Tibial nerve (tissue), 4 donors: Measurements from ENCODE around the gene CDHR4. TPM values are rescaled to one million over a fixed set of nuclear protein-coding genes. Genes with fewer than 3 reads are reported as not detected.

Experiments
- DNase-seq, 2 donors: peaks; one replicate each; pipeline ENCODE4 v3.0.0-alpha.2; 2019; ENCODE audit warnings: low spot score in 2 of 2
- H3K27ac ChIP-seq, 4 donors: fragments of 200-600 bp; sonication (generic) in 3 of 4; one replicate each; pipeline ENCODE4 v1.5.1; 2017 to 2019; ENCODE audit warnings: mild to moderate bottlenecking in 1 of 4
- H3K27me3 ChIP-seq, 2 donors: fragments of 200-600 bp; sonication (generic) in 1 of 2; one replicate each; pipeline versions ENCODE4 v1.5.1 to v1.6.0; 2017 to 2019
- H3K36me3 ChIP-seq, 3 donors: fragments of 200-600 bp; sonication (generic); one replicate each; pipeline ENCODE4 v1.5.1; 2018 to 2019
- H3K4me1 ChIP-seq, 4 donors: fragments of 200-600 bp; sonication (generic) in 3 of 4; one replicate each; pipeline ENCODE4 v1.5.1; 2017 to 2019
- H3K4me3 ChIP-seq, 4 donors: fragments of 200-600 bp; sonication (generic) in 3 of 4; one replicate each; pipeline ENCODE4 v1.5.1; 2017 to 2019; ENCODE audit warnings: mild to moderate bottlenecking in 1 of 4, moderate library complexity in 1 of 4
- H3K9me3 ChIP-seq, 4 donors: fragments of 200-600 bp; sonication (generic) in 3 of 4; one replicate each; pipeline ENCODE4 v1.5.1; 2017 to 2019
- CTCF ChIP-seq, 5 experiments: fragments of 200-600 bp in 3 of 5; fragments of 450-650 bp in 2 of 5; sonication (generic) in 3 of 5; IDR thresholded peaks; one replicate each; pipeline ENCODE4 v1.5.1; 2016 to 2019; ENCODE audit warnings: antibody characterized with exemption in 5 of 5, mild to moderate bottlenecking in 3 of 5, moderate library complexity in 2 of 5
- EP300 ChIP-seq, 2 donors: sonication (generic); formaldehyde crosslinking; IDR thresholded peaks; one replicate each; pipeline ENCODE4 v1.6.1; 2017; ENCODE audit warnings: antibody characterized with exemption in 2 of 2, mild to moderate bottlenecking in 1 of 2
- POLR2A ChIP-seq, 2 donors: fragments of 450-650 bp; IDR thresholded peaks; one replicate each; pipeline ENCODE4 v1.6.1; 2017; ENCODE audit warnings: antibody characterized with exemption in 2 of 2, mild to moderate bottlenecking in 2 of 2, moderate library complexity in 2 of 2
- WGBS, 2 donors: methylation state at CpG; one replicate each; pipeline ENCODE4 v1.1.5; 2018; 5-methylcytosine and 5-hydroxymethylcytosine counted together
- total RNA-seq, 4 donors: library from RNA; depleted of rRNA; stranded (reverse); fragments of >200 nt; gene quantifications; one replicate each; pipeline ENCODE4 v1.1.0, GENCODE V29; 2016

CDHR4 gene
- total RNA-seq, 4 donors from 2014 or later, result 1.3 to 1.4 TPM; not detected in 2

GRCh38 chr3:49802719-49803464 lies 3.2 kb upstream of the CDHR4 start, which contains the start of gene INKA1:
INKA1 (plus strand) TSS chr3:49803261; CDS start chr3:49803393, 132 bp downstream.
- peaks cover 0 to 3% (median 0%) of the 10 kb centered on the region in 3 donors for H3K36me3 ChIP-seq
- H3K27me3 ChIP-seq, result no peaks in the 10 kb centered on the region
- peak within 1 kb of the TSS; percentile 86 to 98 (median 92) for H3K27ac ChIP-seq
- DNase-seq, result peak; percentile 80 to 85
- H3K4me1 ChIP-seq, result peaks cover 0 to 66% (median 42%) of the 10 kb centered on the region in 4 donors
- peak within 1 kb of the TSS; percentile 71 to 96 (median 88) for H3K4me3 ChIP-seq
- H3K9me3 ChIP-seq, result no peaks in the 10 kb centered on the region
- 1% methylated on average over 41 to 48 of the region's 71 CpGs for WGBS, 2 donors
- TF ChIP-seq POLR2A (IDR thresholded peaks at IDR 0.05) (peak in 1 of 2 donors; percentile 78), EP300 (IDR thresholded peaks at IDR 0.05) (peak in 1 of 2 donors; percentile 55), CTCF (IDR thresholded peaks at IDR 0.05) (peak; percentile 90 to 96 (median 92))

GRCh38 chr3:49801160-49801559 lies 1.5 kb upstream of the CDHR4 start:
- 74 to 81% methylated on average over 2 of the region's 2 CpGs for WGBS, 2 donors
- H3K9me3 ChIP-seq, result no peaks in the 10 kb centered on the region
- no peak overlapping the region for H3K27ac ChIP-seq
- peaks cover 0 to 48% (median 26%) of the 10 kb centered on the region in 4 donors for H3K4me1 ChIP-seq
- H3K4me3 ChIP-seq, result no peak overlapping the region
- DNase-seq, result no peak
- H3K27me3 ChIP-seq, result no peaks in the 10 kb centered on the region
- TF ChIP-seq EP300 (IDR thresholded peaks at IDR 0.05) (no peak), CTCF (IDR thresholded peaks at IDR 0.05) (no peak), POLR2A (IDR thresholded peaks at IDR 0.05) (no peak)
- no peaks in the 10 kb centered on the region for H3K36me3 ChIP-seq

- H3K27me3 ChIP-seq, result no peaks in the 10 kb centered on the region
- H3K36me3 ChIP-seq, result no peaks in the 10 kb centered on the region
- H3K9me3 ChIP-seq, result no peaks in the 10 kb centered on the region
- DNase-seq, result no peak
- 86 to 88% methylated on average over 1 of the region's 1 CpG for WGBS, 2 donors
- peaks cover 0 to 28% (median 6%) of the 10 kb centered on the region in 4 donors for H3K4me1 ChIP-seq
- peak overlapping the region in 2 of 4 donors; percentile 46 to 67 for H3K27ac ChIP-seq
- no peak overlapping the region for H3K4me3 ChIP-seq
- TF ChIP-seq EP300 (IDR thresholded peaks at IDR 0.05), result no peak
- TF ChIP-seq CTCF (IDR thresholded peaks at IDR 0.05), result no peak
- no peak for TF ChIP-seq POLR2A (IDR thresholded peaks at IDR 0.05)
These were observed 568 bp downstream of the CDHR4 start for GRCh38 chr3:49799105-49799504.

GRCh38 chr3:49794926-49795905 lies 4.5 kb downstream of the CDHR4 start:
- DNase-seq, result no peak
- no peaks in the 10 kb centered on the region for H3K27me3 ChIP-seq
- H3K4me3 ChIP-seq, result no peak overlapping the region
- no peaks in the 10 kb centered on the region for H3K36me3 ChIP-seq
- peaks cover 0 to 14% (median 0%) of the 10 kb centered on the region in 4 donors for H3K4me1 ChIP-seq
- no peaks in the 10 kb centered on the region for H3K9me3 ChIP-seq
- H3K27ac ChIP-seq, result no peak overlapping the region
- 78 to 81% methylated on average over 15 to 17 of the region's 24 CpGs for WGBS, 2 donors
- TF ChIP-seq CTCF (IDR thresholded peaks at IDR 0.05), result no peak
- TF ChIP-seq POLR2A (IDR thresholded peaks at IDR 0.05), result no peak
- no peak for TF ChIP-seq EP300 (IDR thresholded peaks at IDR 0.05)
